ENCODE measurements around the gene FHIP1A. TPM values are rescaled to one million over a fixed set of nuclear protein-coding genes. Genes with fewer than 3 reads are reported as not detected.
A peak's percentile ranks its signal among the peaks of the same experiment; 100 is the strongest.

FHIP1A gene
- total RNA-seq, 1 experiment from 2014 or later, result 24.9 TPM

- no peak overlapping the region for H3T11ph ChIP-seq (ENCODE audit: low read length)
- no peak for DNase-seq
- H3K9me3 ChIP-seq (ENCODE audit: control insufficient read depth, low read depth, low read length), result no peaks in the 10 kb centered on the region
- H3K27ac ChIP-seq (ENCODE audit: insufficient read length, low read depth, low read length), result no peak overlapping the region
- H3K4me2 ChIP-seq (ENCODE audit: insufficient read depth, insufficient read length, low read length), result no peak overlapping the region
- no peak overlapping the region for H4K91ac ChIP-seq (ENCODE audit: insufficient read length, low read depth, low read length)
- H2BK5ac ChIP-seq (ENCODE audit: insufficient read length, low read length), result no peak overlapping the region
- no peak overlapping the region for H3K56ac ChIP-seq (ENCODE audit: insufficient read length, low read depth, low read length)
- H2BK15ac ChIP-seq (ENCODE audit: low read depth, low read length), result no peak overlapping the region
- H4K8ac ChIP-seq (replicated peaks; ENCODE audit: insufficient read length, low read depth, low read length), result no peak overlapping the region
- H3K4ac ChIP-seq (ENCODE audit: low read depth, low read length), result no peak overlapping the region
- no peak overlapping the region for H2BK120ac ChIP-seq (ENCODE audit: low read depth, low read length, poor library complexity, severe bottlenecking)
- H3K23ac ChIP-seq (ENCODE audit: insufficient read length, low read depth, low read length), result no peak overlapping the region
- H3K27me3 Mint-ChIP-seq (ENCODE audit: low read depth), result no peaks in the 10 kb centered on the region
- H4K5ac ChIP-seq (ENCODE audit: insufficient read length, low read depth, low read length), result no peak overlapping the region
- no peak overlapping the region for H3K4me3 Mint-ChIP-seq
- H3K18ac ChIP-seq (ENCODE audit: insufficient read length, low read depth, low read length), result no peak overlapping the region
- no peaks in the 10 kb centered on the region for H3K23me2 ChIP-seq (ENCODE audit: insufficient read length, low read depth, low read length, poor library complexity, severe bottlenecking)
- H3K79me1 ChIP-seq (ENCODE audit: insufficient read depth, low read depth, low read length, poor library complexity, severe bottlenecking), result peaks cover 7% of the 10 kb centered on the region
- no peaks in the 10 kb centered on the region for H3K9me3 Mint-ChIP-seq
- H2AK5ac ChIP-seq (ENCODE audit: insufficient read length, low read length), result no peak overlapping the region
- H2AFZ ChIP-seq (ENCODE audit: low read length), result no peak overlapping the region
- no peaks in the 10 kb centered on the region for H3K27me3 ChIP-seq (ENCODE audit: insufficient read depth, low read length)
- peaks cover 7% of the 10 kb centered on the region; the same call in 1 of the 2 replicates for H3K79me2 ChIP-seq (ENCODE audit: insufficient read depth, low read length)
- H3K9ac ChIP-seq (ENCODE audit: extremely low read depth, insufficient read length, low read length), result no peak overlapping the region
- peak overlapping the region in 2 of 3 experiments; percentile 37 to 44; a peak in 2 of 7 replicates for H3K27ac Mint-ChIP-seq
- no peak overlapping the region for H2BK12ac ChIP-seq (ENCODE audit: insufficient read length, low read depth, low read length)
- peaks cover 9% of the 10 kb centered on the region; the same call in 1 of the 2 replicates for H3K4me1 ChIP-seq (ENCODE audit: insufficient read depth, low read length)
- H3K4me1 Mint-ChIP-seq, result peaks cover 35 to 38% of the 10 kb centered on the region in 2 experiments
- no peaks in the 10 kb centered on the region for H4K20me1 ChIP-seq (ENCODE audit: control insufficient read depth, insufficient read depth, insufficient read length)
- H3K14ac ChIP-seq (ENCODE audit: insufficient read depth, low read length), result no peak overlapping the region
- H2BK20ac ChIP-seq (ENCODE audit: low read depth, low read length, poor library complexity, severe bottlenecking), result no peak overlapping the region
- no peak for TF ChIP-seq CTCF (conservative IDR thresholded peaks at IDR 0.05)
- H3K36me3 Mint-ChIP-seq (ENCODE audit: insufficient read depth in 1 of 3, low read depth in 3 of 3), result peaks cover 0 to 3% (median 2%) of the 10 kb centered on the region in 3 experiments; a peak in 2 of 7 replicates
Measured at GRCh38 chr4:151418385-151418784, 9.4 kb downstream of the FHIP1A start.

Data from H9 (cell line).